GM18526 (cell line): ENCODE results near the gene PLCXD1.
A peak's percentile ranks its signal among the peaks of the same experiment; 100 is the strongest.

Experiments
- POLR2A ChIP-seq: IDR thresholded peaks from 3 replicates; pipeline ENCODE4 v1.6.1; 2011; ENCODE audit not compliant: insufficient read length; ENCODE audit errors: extremely low read depth

Gene PLCXD1

GRCh38 chrX:264634-265455, 16.3 kb upstream of the PLCXD1 start:
- TF ChIP-seq POLR2A = no peak

GRCh38 chrX:265502-265901, 15.7 kb upstream of the PLCXD1 start:
- no peak for TF ChIP-seq POLR2A

- no peak for TF ChIP-seq POLR2A
Observed at GRCh38 chrX:267771-268261, 13.4 kb upstream of the PLCXD1 start.

GRCh38 chrX:270848-271367, 10.3 kb upstream of the PLCXD1 start:
- TF ChIP-seq POLR2A = no peak

- TF ChIP-seq POLR2A = no peak
Observed at GRCh38 chrX:274904-275475, 6.2 kb upstream of the PLCXD1 start.

- no peak for TF ChIP-seq POLR2A
Observed at GRCh38 chrX:275476-275966, 5.7 kb upstream of the PLCXD1 start.

- no peak for TF ChIP-seq POLR2A
Observed at GRCh38 chrX:275967-276580, 5.1 kb upstream of the PLCXD1 start.

GRCh38 chrX:276581-277201, 4.5 kb upstream of the PLCXD1 start:
- no peak for TF ChIP-seq POLR2A

- TF ChIP-seq POLR2A = peak; percentile 67
Observed at GRCh38 chrX:283115-283845, 2.1 kb downstream of the PLCXD1 start.

GRCh38 chrX:285076-285677, 4.0 kb downstream of the PLCXD1 start:
- no peak for TF ChIP-seq POLR2A

- TF ChIP-seq POLR2A = no peak
Observed at GRCh38 chrX:287670-288069, 6.5 kb downstream of the PLCXD1 start.

GRCh38 chrX:288561-288991, 7.4 kb downstream of the PLCXD1 start:
- TF ChIP-seq POLR2A = no peak

- TF ChIP-seq POLR2A = no peak
Observed at GRCh38 chrX:290476-291166, 9.4 kb downstream of the PLCXD1 start.
